Naive B cell (primary cell): ENCODE results near the gene ATP2A2. TPM values are rescaled to one million over a fixed set of nuclear protein-coding genes. Genes with fewer than 3 reads are reported as not detected.

Experiments used
- ATAC-seq, 2 donors: fragments of 150-1000 bp; cut with Tn5 transposase; 2 replicates each; pipeline ENCODE4 v1.10.0; 2021; ENCODE audit warnings: low read depth in 2 of 2, mild to moderate bottlenecking in 2 of 2, moderate library complexity in 2 of 2
- DNase-seq: peaks from one replicate; pipeline ENCODE4 v3.0.0; 2022
- H3K27ac Mint-ChIP-seq, 6 donors: one replicate each; pipeline ENCODE4 v1.8.0; 2020 to 2022; ENCODE audit warnings: mild to moderate bottlenecking in 6 of 6, mixed read lengths in 6 of 6, moderate library complexity in 5 of 6, inconsistent platforms in 2 of 6
- H3K27me3 Mint-ChIP-seq, 3 donors: one replicate each; pipeline ENCODE4 v1.8.0; 2021 to 2022; ENCODE audit warnings: mixed read lengths in 3 of 3, mild to moderate bottlenecking in 1 of 3
- H3K36me3 Mint-ChIP-seq, 2 donors: one replicate each; pipeline ENCODE4 v1.8.0; 2020 to 2022; ENCODE audit warnings: mixed read lengths in 2 of 2, inconsistent platforms in 1 of 2, mild to moderate bottlenecking in 1 of 2
- H3K4me1 Mint-ChIP-seq, 3 donors: one replicate each; pipeline ENCODE4 v1.8.0; 2020 to 2022; ENCODE audit warnings: mixed read lengths in 3 of 3, inconsistent platforms in 1 of 3, mild to moderate bottlenecking in 1 of 3, moderate library complexity in 1 of 3
- H3K4me3 Mint-ChIP-seq, 8 donors: one replicate each; pipeline ENCODE4 v1.8.0; 2020 to 2022; ENCODE audit warnings: mild to moderate bottlenecking in 8 of 8, mixed read lengths in 8 of 8, moderate library complexity in 8 of 8, inconsistent platforms in 2 of 8
- H3K9me3 Mint-ChIP-seq, 7 donors: one replicate each; pipeline ENCODE4 v1.8.0; 2020 to 2022; ENCODE audit warnings: mixed read lengths in 7 of 7, mild to moderate bottlenecking in 5 of 7, inconsistent platforms in 2 of 7, moderate library complexity in 1 of 7
- polyA plus RNA-seq, 6 donors: library from polyadenylated mRNA; unstranded; fragments of 300-500 nt; fragmentation: Illumina TruSeq; gene quantifications; one replicate each; pipeline ENCODE4 v1.2.3, GENCODE V29; 2021; ENCODE audit warnings: low read depth in 6 of 6

Gene ATP2A2
- polyA plus RNA-seq, 6 donors from 2014 or later, result 1.6 to 3.8 (median 2.8) TPM

- H3K27me3 Mint-ChIP-seq, result no peaks in the 10 kb centered on the region
- peaks cover 20 to 64% (median 43%) of the 10 kb centered on the region in 3 donors for H3K4me1 Mint-ChIP-seq
- ATAC-seq, result no peak
- no peaks in the 10 kb centered on the region for H3K9me3 Mint-ChIP-seq
- H3K36me3 Mint-ChIP-seq, result peaks cover 0 to 5% of the 10 kb centered on the region in 2 donors
- no peak overlapping the region for H3K27ac Mint-ChIP-seq
- H3K4me3 Mint-ChIP-seq, result peak overlapping the region in 1 of 8 donors; percentile 9
- no peak for DNase-seq
Measured at GRCh38 chr12:110287986-110288385, 6.9 kb downstream of the ATP2A2 start.

- H3K4me3 Mint-ChIP-seq, result no peak overlapping the region
- no peaks in the 10 kb centered on the region for H3K9me3 Mint-ChIP-seq
- ATAC-seq, result no peak
- peak overlapping the region in 5 of 6 donors; percentile 41 to 88 (median 74) for H3K27ac Mint-ChIP-seq
- H3K36me3 Mint-ChIP-seq, result peaks cover 0 to 5% of the 10 kb centered on the region in 2 donors
- H3K4me1 Mint-ChIP-seq, result peaks cover 16 to 58% (median 32%) of the 10 kb centered on the region in 3 donors
- DNase-seq, result no peak
- no peaks in the 10 kb centered on the region for H3K27me3 Mint-ChIP-seq
Measured at GRCh38 chr12:110289044-110289710, 8.1 kb downstream of the ATP2A2 start.

GRCh38 chr12:110289711-110290078, 8.6 kb downstream of the ATP2A2 start:
- Mint-ChIP-seq H3K4me1 (peaks cover 11 to 53% (median 27%) of the 10 kb centered on the region in 3 donors), H3K27me3 (no peaks in the 10 kb centered on the region), H3K27ac (peak overlapping the region in 2 of 6 donors; percentile 61 to 78), H3K4me3 (no peak overlapping the region), H3K9me3 (no peaks in the 10 kb centered on the region), H3K36me3 (peaks cover 0 to 5% of the 10 kb centered on the region in 2 donors)
- DNase-seq, result no peak
- no peak for ATAC-seq

- Mint-ChIP-seq H3K9me3 (no peaks in the 10 kb centered on the region), H3K27ac (peak overlapping the region in 5 of 6 donors; percentile 10 to 96 (median 26)), H3K4me1 (peaks cover 12 to 30% (median 18%) of the 10 kb centered on the region in 3 donors), H3K4me3 (no peak overlapping the region), H3K36me3 (peaks cover 12 to 15% of the 10 kb centered on the region in 2 donors), H3K27me3 (no peaks in the 10 kb centered on the region)
- DNase-seq (no peak), ATAC-seq (no peak)
Measured at GRCh38 chr12:110301065-110301806, 20.2 kb downstream of the ATP2A2 start.

- peak overlapping the region in 2 of 6 donors; percentile 72 to 75 for H3K27ac Mint-ChIP-seq
Measured at GRCh38 chr12:110304061-110304551, 23.1 kb downstream of the ATP2A2 start.

GRCh38 chr12:110307372-110307771, 26.3 kb downstream of the ATP2A2 start:
- ATAC-seq (no peak), DNase-seq (no peak)
- H3K4me1 Mint-ChIP-seq, result peaks cover 18 to 35% (median 33%) of the 10 kb centered on the region in 3 donors
- H3K36me3 Mint-ChIP-seq, result peaks cover 11 to 17% of the 10 kb centered on the region in 2 donors
- H3K27ac Mint-ChIP-seq, result peak overlapping the region in 1 of 6 donors; percentile 33
- H3K4me3 Mint-ChIP-seq, result no peak overlapping the region
- H3K27me3 Mint-ChIP-seq, result no peaks in the 10 kb centered on the region
- no peaks in the 10 kb centered on the region for H3K9me3 Mint-ChIP-seq

More at GRCh38 chr12:110304061-110304551, 23.1 kb downstream of the ATP2A2 start:
- no peaks in the 10 kb centered on the region for H3K27me3 Mint-ChIP-seq
- H3K36me3 Mint-ChIP-seq, result peaks cover 19 to 24% of the 10 kb centered on the region in 2 donors
- ATAC-seq (no peak), DNase-seq (no peak)
- peaks cover 24 to 48% (median 38%) of the 10 kb centered on the region in 3 donors for H3K4me1 Mint-ChIP-seq
- no peak overlapping the region for H3K4me3 Mint-ChIP-seq
- H3K9me3 Mint-ChIP-seq, result no peaks in the 10 kb centered on the region

GRCh38 chr12:110310763-110311162, 29.7 kb downstream of the ATP2A2 start:
- no peak overlapping the region for H3K4me3 Mint-ChIP-seq
- peaks cover 17 to 39% (median 18%) of the 10 kb centered on the region in 3 donors for H3K4me1 Mint-ChIP-seq
- H3K36me3 Mint-ChIP-seq, result peaks cover 8 to 10% of the 10 kb centered on the region in 2 donors
- DNase-seq (no peak), ATAC-seq (no peak)
- no peaks in the 10 kb centered on the region for H3K27me3 Mint-ChIP-seq
- H3K27ac Mint-ChIP-seq, result no peak overlapping the region
- no peaks in the 10 kb centered on the region for H3K9me3 Mint-ChIP-seq

GRCh38 chr12:110311903-110312302, 30.9 kb downstream of the ATP2A2 start:
- Mint-ChIP-seq H3K4me1 (peaks cover 26 to 37% (median 26%) of the 10 kb centered on the region in 3 donors), H3K27me3 (no peaks in the 10 kb centered on the region), H3K9me3 (no peaks in the 10 kb centered on the region), H3K4me3 (no peak overlapping the region), H3K36me3 (peaks cover 8 to 10% of the 10 kb centered on the region in 2 donors), H3K27ac (peak overlapping the region in 3 of 6 donors; percentile 10 to 60 (median 44))
- no peak for DNase-seq
- no peak for ATAC-seq

GRCh38 chr12:110312581-110313360, 31.7 kb downstream of the ATP2A2 start:
- H3K4me3 Mint-ChIP-seq, result no peak overlapping the region
- peak overlapping the region in 2 of 6 donors; percentile 7 to 44 for H3K27ac Mint-ChIP-seq
- H3K9me3 Mint-ChIP-seq, result no peaks in the 10 kb centered on the region
- peaks cover 20 to 28% (median 22%) of the 10 kb centered on the region in 3 donors for H3K4me1 Mint-ChIP-seq
- H3K36me3 Mint-ChIP-seq, result peaks cover 5 to 10% of the 10 kb centered on the region in 2 donors
- H3K27me3 Mint-ChIP-seq, result no peaks in the 10 kb centered on the region
- DNase-seq, result no peak
- ATAC-seq, result no peak

GRCh38 chr12:110314308-110314707, 33.3 kb downstream of the ATP2A2 start:
- DNase-seq (no peak), ATAC-seq (no peak)
- Mint-ChIP-seq H3K27ac (peak overlapping the region in 3 of 6 donors; percentile 9 to 62 (median 59)), H3K4me1 (peaks cover 8 to 23% (median 14%) of the 10 kb centered on the region in 3 donors), H3K9me3 (no peaks in the 10 kb centered on the region), H3K27me3 (no peaks in the 10 kb centered on the region), H3K36me3 (no peaks in the 10 kb centered on the region), H3K4me3 (no peak overlapping the region)

GRCh38 chr12:110316861-110317260, 35.8 kb downstream of the ATP2A2 start:
- H3K4me1 Mint-ChIP-seq, result peaks cover 8 to 30% (median 16%) of the 10 kb centered on the region in 3 donors
- ATAC-seq, result no peak

GRCh38 chr12:110317911-110318310, 36.9 kb downstream of the ATP2A2 start:
- Mint-ChIP-seq H3K27ac (no peak overlapping the region), H3K27me3 (no peaks in the 10 kb centered on the region), H3K4me3 (no peak overlapping the region), H3K4me1 (peaks cover 8 to 23% (median 18%) of the 10 kb centered on the region in 3 donors), H3K36me3 (no peaks in the 10 kb centered on the region), H3K9me3 (no peaks in the 10 kb centered on the region)
- no peak for DNase-seq
- no peak for ATAC-seq

More at GRCh38 chr12:110316861-110317260, 35.8 kb downstream of the ATP2A2 start:
- H3K9me3 Mint-ChIP-seq, result no peaks in the 10 kb centered on the region
- peak overlapping the region in 5 of 6 donors; percentile 12 to 79 (median 31) for H3K27ac Mint-ChIP-seq
- no peaks in the 10 kb centered on the region for H3K36me3 Mint-ChIP-seq
- DNase-seq, result no peak
- H3K4me3 Mint-ChIP-seq, result no peak overlapping the region
- no peaks in the 10 kb centered on the region for H3K27me3 Mint-ChIP-seq

- DNase-seq (no peak), ATAC-seq (no peak)
- no peaks in the 10 kb centered on the region for H3K27me3 Mint-ChIP-seq
- H3K9me3 Mint-ChIP-seq, result no peaks in the 10 kb centered on the region
- no peaks in the 10 kb centered on the region for H3K36me3 Mint-ChIP-seq
- H3K4me3 Mint-ChIP-seq, result no peak overlapping the region
- peaks cover 8 to 18% (median 15%) of the 10 kb centered on the region in 3 donors for H3K4me1 Mint-ChIP-seq
- H3K27ac Mint-ChIP-seq, result peak overlapping the region in 3 of 6 donors; percentile 27 to 49 (median 39)
Measured at GRCh38 chr12:110320550-110320949, 39.5 kb downstream of the ATP2A2 start.
